ENCODE results near the gene MRPL51.

MRPL51 gene

DNA sequence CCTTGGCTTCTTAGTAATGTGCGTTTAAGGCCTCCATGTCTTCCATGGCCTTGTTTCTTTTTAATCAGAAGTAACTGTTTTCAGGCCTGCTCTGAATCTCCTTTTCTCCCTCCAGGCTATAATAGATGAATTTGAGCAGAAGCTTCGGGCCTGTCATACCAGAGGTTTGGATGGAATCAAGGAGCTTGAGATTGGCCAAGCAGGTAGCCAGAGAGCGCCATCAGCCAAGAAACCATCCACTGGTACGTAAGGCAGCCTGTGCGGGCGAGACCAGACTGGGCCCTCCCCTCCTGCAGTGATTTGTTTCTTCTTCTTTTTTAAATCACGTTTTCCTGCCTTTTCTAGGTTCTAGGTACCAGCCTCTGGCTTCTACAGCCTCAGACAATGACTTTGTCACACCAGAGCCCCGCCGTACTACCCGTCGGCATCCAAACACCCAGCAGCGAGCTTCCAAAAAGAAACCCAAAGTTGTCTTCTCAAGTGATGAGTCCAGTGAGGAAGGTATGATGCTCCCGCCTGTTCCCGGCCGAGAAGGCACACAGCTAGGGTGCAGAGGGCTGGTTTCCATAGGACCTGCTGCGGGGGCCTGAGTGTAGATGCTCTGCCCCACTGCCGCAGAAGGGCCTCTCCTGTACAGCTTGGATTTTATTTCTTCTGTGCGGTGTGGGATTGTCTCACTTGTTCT is 37.7 kb upstream of the MRPL51 start:
- Histone ChIP-seq H3K27me3 (ENCODE audit: insufficient read depth, poor library complexity, severe bottlenecking) (no peaks in the 10 kb centered on the region), H3K27ac (replicated peaks) (no peak overlapping the region)

DNA sequence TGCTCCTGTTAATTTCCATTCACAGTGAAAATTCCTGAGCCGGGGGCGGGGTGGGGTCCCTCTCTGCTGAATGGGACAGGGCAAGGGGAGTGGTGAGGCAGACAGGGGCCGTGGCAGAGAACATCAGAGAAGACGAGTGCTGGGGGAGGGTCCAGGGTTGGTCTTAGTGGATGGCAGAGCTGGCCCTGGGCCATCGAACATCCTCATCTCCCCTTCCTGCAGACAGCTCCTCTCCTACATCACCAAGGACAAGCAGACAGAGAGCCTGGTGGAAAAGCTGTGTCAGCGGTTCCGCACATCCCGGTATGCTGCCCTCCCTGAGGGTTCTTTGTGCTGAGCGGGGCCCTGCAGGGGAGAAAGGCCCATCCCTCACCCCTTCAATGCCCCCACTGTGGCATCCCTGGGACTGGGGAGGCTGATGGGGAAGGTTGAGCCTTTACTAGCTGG is 36.3 kb upstream of the MRPL51 start:
- no peak for TF ChIP-seq GABPA (IDR thresholded peaks at IDR 0.05; ENCODE audit: low read depth)
- TF ChIP-seq SPI1 (IDR thresholded peaks at IDR 0.05; ENCODE audit: borderline replicate concordance, low read depth), result no peak
- TF ChIP-seq POLR2AphosphoS5 (IDR thresholded peaks at IDR 0.05; ENCODE audit: low read depth), result no peak
- TF ChIP-seq, protein P1, sequence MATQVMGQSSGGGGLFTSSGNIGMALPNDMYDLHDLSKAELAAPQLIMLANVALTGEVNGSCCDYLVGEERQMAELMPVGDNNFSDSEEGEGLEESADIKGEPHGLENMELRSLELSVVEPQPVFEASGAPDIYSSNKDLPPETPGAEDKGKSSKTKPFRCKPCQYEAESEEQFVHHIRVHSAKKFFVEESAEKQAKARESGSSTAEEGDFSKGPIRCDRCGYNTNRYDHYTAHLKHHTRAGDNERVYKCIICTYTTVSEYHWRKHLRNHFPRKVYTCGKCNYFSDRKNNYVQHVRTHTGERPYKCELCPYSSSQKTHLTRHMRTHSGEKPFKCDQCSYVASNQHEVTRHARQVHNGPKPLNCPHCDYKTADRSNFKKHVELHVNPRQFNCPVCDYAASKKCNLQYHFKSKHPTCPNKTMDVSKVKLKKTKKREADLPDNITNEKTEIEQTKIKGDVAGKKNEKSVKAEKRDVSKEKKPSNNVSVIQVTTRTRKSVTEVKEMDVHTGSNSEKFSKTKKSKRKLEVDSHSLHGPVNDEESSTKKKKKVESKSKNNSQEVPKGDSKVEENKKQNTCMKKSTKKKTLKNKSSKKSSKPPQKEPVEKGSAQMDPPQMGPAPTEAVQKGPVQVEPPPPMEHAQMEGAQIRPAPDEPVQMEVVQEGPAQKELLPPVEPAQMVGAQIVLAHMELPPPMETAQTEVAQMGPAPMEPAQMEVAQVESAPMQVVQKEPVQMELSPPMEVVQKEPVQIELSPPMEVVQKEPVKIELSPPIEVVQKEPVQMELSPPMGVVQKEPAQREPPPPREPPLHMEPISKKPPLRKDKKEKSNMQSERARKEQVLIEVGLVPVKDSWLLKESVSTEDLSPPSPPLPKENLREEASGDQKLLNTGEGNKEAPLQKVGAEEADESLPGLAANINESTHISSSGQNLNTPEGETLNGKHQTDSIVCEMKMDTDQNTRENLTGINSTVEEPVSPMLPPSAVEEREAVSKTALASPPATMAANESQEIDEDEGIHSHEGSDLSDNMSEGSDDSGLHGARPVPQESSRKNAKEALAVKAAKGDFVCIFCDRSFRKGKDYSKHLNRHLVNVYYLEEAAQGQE (IDR thresholded peaks at IDR 0.05; ENCODE audit: insufficient replicate concordance, low read depth), result no peak
- TF ChIP-seq, protein P2, sequence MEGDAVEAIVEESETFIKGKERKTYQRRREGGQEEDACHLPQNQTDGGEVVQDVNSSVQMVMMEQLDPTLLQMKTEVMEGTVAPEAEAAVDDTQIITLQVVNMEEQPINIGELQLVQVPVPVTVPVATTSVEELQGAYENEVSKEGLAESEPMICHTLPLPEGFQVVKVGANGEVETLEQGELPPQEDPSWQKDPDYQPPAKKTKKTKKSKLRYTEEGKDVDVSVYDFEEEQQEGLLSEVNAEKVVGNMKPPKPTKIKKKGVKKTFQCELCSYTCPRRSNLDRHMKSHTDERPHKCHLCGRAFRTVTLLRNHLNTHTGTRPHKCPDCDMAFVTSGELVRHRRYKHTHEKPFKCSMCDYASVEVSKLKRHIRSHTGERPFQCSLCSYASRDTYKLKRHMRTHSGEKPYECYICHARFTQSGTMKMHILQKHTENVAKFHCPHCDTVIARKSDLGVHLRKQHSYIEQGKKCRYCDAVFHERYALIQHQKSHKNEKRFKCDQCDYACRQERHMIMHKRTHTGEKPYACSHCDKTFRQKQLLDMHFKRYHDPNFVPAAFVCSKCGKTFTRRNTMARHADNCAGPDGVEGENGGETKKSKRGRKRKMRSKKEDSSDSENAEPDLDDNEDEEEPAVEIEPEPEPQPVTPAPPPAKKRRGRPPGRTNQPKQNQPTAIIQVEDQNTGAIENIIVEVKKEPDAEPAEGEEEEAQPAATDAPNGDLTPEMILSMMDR (IDR thresholded peaks at IDR 0.05; ENCODE audit: insufficient read depth, low read length), result no peak
- no peak overlapping the region for H3K27ac ChIP-seq (replicated peaks)
- no peak for DNase-seq (ENCODE audit: low read depth in 1 of 2, low spot score in 1 of 2)
- H3K27me3 ChIP-seq (ENCODE audit: insufficient read depth, poor library complexity, severe bottlenecking), result no peaks in the 10 kb centered on the region
- H3K4me3 ChIP-seq (replicated peaks; ENCODE audit: insufficient read depth, low read length), result no peak overlapping the region

More for the DNA sequence above, 37.7 kb upstream of the MRPL51 start:
- no peak overlapping the region for H3K4me3 ChIP-seq (replicated peaks; ENCODE audit: insufficient read depth, low read length)
- TF ChIP-seq, protein P2 (IDR thresholded peaks at IDR 0.05; ENCODE audit: insufficient read depth, low read length), result no peak
- TF ChIP-seq POLR2AphosphoS5 (IDR thresholded peaks at IDR 0.05; ENCODE audit: low read depth), result no peak
- TF ChIP-seq, protein P1 (IDR thresholded peaks at IDR 0.05; ENCODE audit: insufficient replicate concordance, low read depth), result no peak
- TF ChIP-seq SPI1 (IDR thresholded peaks at IDR 0.05; ENCODE audit: borderline replicate concordance, low read depth), result no peak
- TF ChIP-seq GABPA (IDR thresholded peaks at IDR 0.05; ENCODE audit: low read depth), result no peak
- no peak for DNase-seq (ENCODE audit: low read depth in 1 of 2, low spot score in 1 of 2)

DNA sequence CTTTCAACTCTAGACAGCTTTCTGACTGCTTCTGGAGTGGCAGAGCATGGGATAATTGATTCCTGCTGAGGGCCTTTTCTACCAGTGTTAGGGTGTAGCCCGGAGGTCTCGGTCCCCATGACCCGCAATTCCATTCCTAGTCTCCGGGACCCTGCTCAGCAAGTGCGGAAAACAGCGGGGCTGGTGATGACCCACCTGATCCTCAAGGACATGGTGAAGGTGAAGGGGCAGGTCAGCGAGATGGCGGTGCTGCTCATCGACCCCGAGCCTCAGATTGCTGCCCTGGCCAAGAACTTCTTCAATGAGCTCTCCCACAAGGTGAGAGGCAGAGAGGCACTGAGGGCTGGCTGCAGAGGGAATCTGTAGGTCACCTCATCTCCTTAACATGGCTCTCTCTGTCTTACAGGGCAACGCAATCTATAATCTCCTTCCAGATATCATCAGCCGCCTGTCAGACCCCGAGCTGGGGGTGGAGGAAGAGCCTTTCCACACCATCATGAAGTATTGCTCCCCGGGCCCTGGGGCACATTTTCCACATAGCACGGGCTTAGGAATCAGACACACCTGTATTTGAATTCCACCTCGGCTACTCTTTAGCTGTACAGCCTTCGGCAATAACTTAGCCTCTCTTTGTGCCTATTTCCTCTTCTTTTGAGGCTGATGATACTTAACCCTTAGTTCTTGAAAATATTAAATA is 35.6 kb upstream of the MRPL51 start:
- TF ChIP-seq, protein P1 (IDR thresholded peaks at IDR 0.05; ENCODE audit: insufficient replicate concordance, low read depth), result no peak
- TF ChIP-seq, protein P2 (IDR thresholded peaks at IDR 0.05; ENCODE audit: insufficient read depth, low read length), result no peak
- TF ChIP-seq GABPA (IDR thresholded peaks at IDR 0.05; ENCODE audit: low read depth) (no peak), POLR2AphosphoS5 (IDR thresholded peaks at IDR 0.05; ENCODE audit: low read depth) (no peak), SPI1 (IDR thresholded peaks at IDR 0.05; ENCODE audit: borderline replicate concordance, low read depth) (no peak)
- no peaks in the 10 kb centered on the region for H3K27me3 ChIP-seq (ENCODE audit: insufficient read depth, poor library complexity, severe bottlenecking)
- no peak overlapping the region for H3K27ac ChIP-seq (replicated peaks)
- no peak overlapping the region for H3K4me3 ChIP-seq (replicated peaks; ENCODE audit: insufficient read depth, low read length)
- DNase-seq (ENCODE audit: low read depth in 1 of 2, low spot score in 1 of 2), result no peak
